Measurements from ENCODE around the gene ECT2. TPM values are rescaled to one million over a fixed set of nuclear protein-coding genes. Genes with fewer than 3 reads are reported as not detected.

ECT2 gene
- polyA plus RNA-seq, 3 donors: 2.6 to 3.3 (median 2.7) TPM

- H4K20me1 ChIP-seq (ENCODE audit: insufficient read depth, low read length): no peaks in the 10 kb centered on the region
- H3K4me1 Mint-ChIP-seq: no peaks in the 10 kb centered on the region
- H3K4me3 Mint-ChIP-seq: no peak overlapping the region
- H3K9me3 Mint-ChIP-seq: peaks cover 0 to 3% (median 0%) of the 10 kb centered on the region in 7 donors
- no peaks in the 10 kb centered on the region for H3K9me3 ChIP-seq (replicated peaks in 1 of 2; ENCODE audit: control insufficient read depth in 1 of 2, insufficient read depth in 1 of 2, low read length in 2 of 2)
- no peak overlapping the region for H3K27ac ChIP-seq (ENCODE audit: low read depth in 1 of 2, low read length in 2 of 2)
- H3K27me3 ChIP-seq (ENCODE audit: control insufficient read depth in 2 of 2, insufficient read depth in 2 of 2, low read length in 2 of 2): no peaks in the 10 kb centered on the region
- no peaks in the 10 kb centered on the region for H3K36me3 ChIP-seq (replicated peaks in 1 of 2; ENCODE audit: control insufficient read depth in 1 of 2, insufficient read depth in 2 of 2, low read length in 2 of 2)
- TF ChIP-seq, protein P1, sequence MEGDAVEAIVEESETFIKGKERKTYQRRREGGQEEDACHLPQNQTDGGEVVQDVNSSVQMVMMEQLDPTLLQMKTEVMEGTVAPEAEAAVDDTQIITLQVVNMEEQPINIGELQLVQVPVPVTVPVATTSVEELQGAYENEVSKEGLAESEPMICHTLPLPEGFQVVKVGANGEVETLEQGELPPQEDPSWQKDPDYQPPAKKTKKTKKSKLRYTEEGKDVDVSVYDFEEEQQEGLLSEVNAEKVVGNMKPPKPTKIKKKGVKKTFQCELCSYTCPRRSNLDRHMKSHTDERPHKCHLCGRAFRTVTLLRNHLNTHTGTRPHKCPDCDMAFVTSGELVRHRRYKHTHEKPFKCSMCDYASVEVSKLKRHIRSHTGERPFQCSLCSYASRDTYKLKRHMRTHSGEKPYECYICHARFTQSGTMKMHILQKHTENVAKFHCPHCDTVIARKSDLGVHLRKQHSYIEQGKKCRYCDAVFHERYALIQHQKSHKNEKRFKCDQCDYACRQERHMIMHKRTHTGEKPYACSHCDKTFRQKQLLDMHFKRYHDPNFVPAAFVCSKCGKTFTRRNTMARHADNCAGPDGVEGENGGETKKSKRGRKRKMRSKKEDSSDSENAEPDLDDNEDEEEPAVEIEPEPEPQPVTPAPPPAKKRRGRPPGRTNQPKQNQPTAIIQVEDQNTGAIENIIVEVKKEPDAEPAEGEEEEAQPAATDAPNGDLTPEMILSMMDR (IDR thresholded peaks at IDR 0.05): no peak
- peaks cover 16 to 19% of the 10 kb centered on the region in 2 donors for H3K4me1 ChIP-seq (ENCODE audit: control insufficient read depth in 1 of 2, insufficient read depth in 2 of 2, low read length in 2 of 2)
- H3K27me3 Mint-ChIP-seq (ENCODE audit: low read depth in 3 of 3): peaks cover 0 to 2% (median 1%) of the 10 kb centered on the region in 3 donors
- no peaks in the 10 kb centered on the region for H3K79me2 ChIP-seq (ENCODE audit: insufficient read depth, low read length)
- no peak overlapping the region for H3K9ac ChIP-seq (ENCODE audit: insufficient read depth, low read length, poor library complexity, severe bottlenecking)
- intact Hi-C loops (cut with micrococcal nuclease): no loop called here
- no peak overlapping the region for H2AFZ ChIP-seq (ENCODE audit: insufficient read depth, low read depth, low read length, poor library complexity, severe bottlenecking)
- no peaks in the 10 kb centered on the region for H3K36me3 Mint-ChIP-seq
- DNase-seq: no peak
- no peak overlapping the region for H3K4me3 ChIP-seq (replicated peaks in 1 of 3; ENCODE audit: low read depth in 2 of 3, low read length in 3 of 3)
- no peak overlapping the region for H3K4me2 ChIP-seq (replicated peaks; ENCODE audit: extremely low read depth, low read length, poor library complexity, severe bottlenecking)
- H3K27ac Mint-ChIP-seq: no peak overlapping the region
These were observed 104.5 kb downstream of the ECT2 start for GRCh38 chr3:172855037-172855436.

DNA sequence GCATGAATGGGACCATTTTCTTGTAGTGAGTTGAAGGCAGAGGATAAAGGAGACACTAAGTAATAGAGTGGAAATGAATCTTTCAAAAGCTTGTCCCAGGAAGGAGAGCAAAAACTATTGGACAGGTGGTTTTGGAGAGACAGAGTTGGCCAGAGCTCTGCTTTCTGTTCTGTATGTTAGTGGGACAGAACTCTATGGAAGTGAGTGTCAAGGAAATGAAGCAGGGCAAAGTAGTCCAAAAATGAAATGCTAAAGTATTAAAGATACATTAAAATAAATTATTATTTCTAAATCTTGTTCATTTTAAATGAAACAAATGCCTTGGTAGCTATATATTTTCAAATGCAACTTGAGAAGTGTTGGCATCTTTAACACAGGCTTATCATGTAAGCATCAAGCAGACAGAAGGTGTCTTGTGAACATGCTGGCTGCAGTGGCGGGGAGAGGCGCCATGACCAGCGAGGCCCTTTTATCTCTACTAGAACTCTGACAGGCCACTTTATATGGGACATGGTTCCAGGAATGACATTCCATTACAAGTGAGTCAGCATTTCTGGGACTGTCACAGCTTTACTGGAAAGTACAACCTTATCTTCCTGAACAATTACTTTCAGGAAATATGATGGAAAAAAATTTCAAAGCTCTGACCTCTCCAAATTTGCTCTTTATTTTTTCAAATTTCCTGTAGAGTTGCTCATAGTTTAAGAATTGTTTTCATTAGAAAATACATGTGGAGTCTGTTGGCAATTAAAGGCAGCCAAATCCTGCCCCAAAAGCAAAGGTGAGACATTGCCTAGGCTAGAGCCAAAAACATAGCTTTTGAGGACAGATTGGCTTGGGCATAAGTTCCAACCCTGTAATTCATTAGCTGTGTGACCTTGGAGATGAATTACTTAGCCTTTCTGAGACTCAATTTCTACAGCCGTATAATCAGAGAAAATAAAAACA is 106.5 kb downstream of the ECT2 start:
- H3K79me2 ChIP-seq (ENCODE audit: insufficient read depth, low read length): no peaks in the 10 kb centered on the region
- no peak overlapping the region for H3K4me3 ChIP-seq (replicated peaks in 1 of 3; ENCODE audit: low read depth in 2 of 3, low read length in 3 of 3)
- no peaks in the 10 kb centered on the region for H3K36me3 ChIP-seq (replicated peaks in 1 of 2; ENCODE audit: control insufficient read depth in 1 of 2, insufficient read depth in 2 of 2, low read length in 2 of 2)
- no peak overlapping the region for H3K4me2 ChIP-seq (replicated peaks; ENCODE audit: extremely low read depth, low read length, poor library complexity, severe bottlenecking)
- Mint-ChIP-seq H3K9me3 (peaks cover 0 to 6% (median 2%) of the 10 kb centered on the region in 7 donors), H3K27ac (no peak overlapping the region), H3K4me3 (no peak overlapping the region), H3K27me3 (ENCODE audit: low read depth in 3 of 3) (peaks cover 0 to 2% (median 1%) of the 10 kb centered on the region in 3 donors), H3K36me3 (no peaks in the 10 kb centered on the region), H3K4me1 (no peaks in the 10 kb centered on the region)
- TF ChIP-seq, protein P1 (IDR thresholded peaks at IDR 0.05): no peak
- 20% methylated on average over 2 of the region's 4 CpGs for WGBS (ENCODE audit: insufficient coverage)
- H4K20me1 ChIP-seq (ENCODE audit: insufficient read depth, low read length): no peaks in the 10 kb centered on the region
- intact Hi-C loops (cut with micrococcal nuclease): no loop called here
- peaks cover 0 to under 1% of the 10 kb centered on the region in 2 donors for H3K9me3 ChIP-seq (replicated peaks in 1 of 2; ENCODE audit: control insufficient read depth in 1 of 2, insufficient read depth in 1 of 2, low read length in 2 of 2)
- no peaks in the 10 kb centered on the region for H3K27me3 ChIP-seq (ENCODE audit: control insufficient read depth in 2 of 2, insufficient read depth in 2 of 2, low read length in 2 of 2)
- no peak overlapping the region for H3K9ac ChIP-seq (ENCODE audit: insufficient read depth, low read length, poor library complexity, severe bottlenecking)
- H3K27ac ChIP-seq (ENCODE audit: low read depth in 1 of 2, low read length in 2 of 2): no peak overlapping the region
- H2AFZ ChIP-seq (ENCODE audit: insufficient read depth, low read depth, low read length, poor library complexity, severe bottlenecking): no peak overlapping the region
- DNase-seq: no peak
- H3K4me1 ChIP-seq (ENCODE audit: control insufficient read depth in 1 of 2, insufficient read depth in 2 of 2, low read length in 2 of 2): peaks cover 16 to 19% of the 10 kb centered on the region in 2 donors
